GM23338 (cell line): ENCODE data around the gene SASH1. TPM values are rescaled to one million over a fixed set of nuclear protein-coding genes. Genes with fewer than 3 reads are reported as not detected.

Experiments
- ATAC-seq: fragments of 200-7000 bp; cut with Tn5 transposase; 3 replicates; pipeline ENCODE4 v1.9.1; 2020
- DNase-seq: peaks from one replicate; pipeline ENCODE4 v3.0.0-alpha.2; 2015; ENCODE audit warnings: low spot score
- H2AFZ ChIP-seq: fragments of 200-600 bp; sonication (generic); 2 replicates; pipeline ENCODE4 v1.8.0; 2016; ENCODE audit warnings: antibody characterized with exemption, mild to moderate bottlenecking, moderate library complexity
- H3F3A ChIP-seq: fragments of 200-600 bp; sonication (generic); replicated peaks from 2 replicates; pipeline ENCODE4 v1.8.0; 2017; ENCODE audit warnings: antibody characterized with exemption, mixed run types, low read depth
- H3K27ac ChIP-seq: fragments of 200-600 bp; sonication (generic); 2 replicates; pipeline ENCODE4 v1.6.1; 2016; ENCODE audit warnings: low read depth
- H3K27me3 ChIP-seq: fragments of 200-600 bp; sonication (generic); 2 replicates; pipeline ENCODE4 v1.8.0; 2016; ENCODE audit warnings: mild to moderate bottlenecking, mixed run types, moderate library complexity; ENCODE audit not compliant: insufficient read depth
- H3K36me3 ChIP-seq: fragments of 200-600 bp; sonication (generic); 2 replicates; pipeline ENCODE4 v1.8.0; 2016; ENCODE audit warnings: mild to moderate bottlenecking; ENCODE audit not compliant: insufficient read depth
- H3K4me1 ChIP-seq: fragments of 200-600 bp; sonication (generic); 2 replicates; pipeline ENCODE4 v1.8.0; 2016; ENCODE audit warnings: mild to moderate bottlenecking, moderate library complexity; ENCODE audit not compliant: insufficient read depth
- H3K4me2 ChIP-seq: fragments of 200-600 bp; sonication (generic); 2 replicates; pipeline ENCODE4 v1.7.1; 2017; ENCODE audit warnings: mixed run types
- H3K4me3 ChIP-seq: fragments of 200-600 bp; sonication (generic); 2 replicates; pipeline ENCODE4 v1.6.1; 2016; ENCODE audit warnings: mixed run types
- H3K79me2 ChIP-seq: fragments of 200-600 bp; sonication (generic); replicated peaks from 2 replicates; pipeline ENCODE4 v1.8.0; 2017; ENCODE audit warnings: mild to moderate bottlenecking; ENCODE audit not compliant: insufficient read depth
- H3K9me2 ChIP-seq: fragments of 200-600 bp; sonication (generic); 2 replicates; pipeline ENCODE4 v1.8.0; 2017; ENCODE audit not compliant: insufficient read depth
- H4K20me1 ChIP-seq: fragments of 200-600 bp; sonication (generic); replicated peaks from 2 replicates; pipeline ENCODE4 v1.8.0; 2017; ENCODE audit warnings: mild to moderate bottlenecking; ENCODE audit not compliant: insufficient read depth
- H3K27ac Mint-ChIP-seq: 2 replicates; pipeline ENCODE4 v1.8.0; 2020; ENCODE audit warnings: inconsistent platforms, mild to moderate bottlenecking, moderate library complexity, mixed read lengths
- H3K27me3 Mint-ChIP-seq: 3 replicates; pipeline ENCODE4 v1.8.0; 2022; ENCODE audit warnings: low read depth, mild to moderate bottlenecking, moderate library complexity, mixed read lengths, inconsistent platforms; ENCODE audit not compliant: insufficient read depth, poor library complexity
- H3K36me3 Mint-ChIP-seq: 3 replicates; pipeline ENCODE4 v1.8.0; 2021; ENCODE audit warnings: low read depth, mild to moderate bottlenecking, inconsistent platforms, moderate library complexity, mixed read lengths
- H3K4me1 Mint-ChIP-seq: 3 replicates; pipeline ENCODE4 v1.8.0; 2020; ENCODE audit warnings: mild to moderate bottlenecking, inconsistent platforms, mixed read lengths
- H3K4me3 Mint-ChIP-seq: 3 replicates; pipeline ENCODE4 v1.8.0; 2021; ENCODE audit warnings: moderate library complexity, mild to moderate bottlenecking, inconsistent platforms, mixed read lengths
- H3K9me3 Mint-ChIP-seq: 3 replicates; pipeline ENCODE4 v1.8.0; 2020; ENCODE audit warnings: moderate library complexity, mild to moderate bottlenecking, inconsistent platforms, mixed read lengths
- CREB1 ChIP-seq: fragments of 250-450 bp; sonication (Bioruptor Pico); IDR thresholded peaks from 2 replicates; pipeline ENCODE4 v1.5.0; 2020; ENCODE audit warnings: low read depth, mild to moderate bottlenecking, moderate library complexity
- EZH2 ChIP-seq: fragments of 200-600 bp; sonication (generic); IDR thresholded peaks from one replicate; pipeline ENCODE4 v1.8.0; 2017; ENCODE audit warnings: antibody characterized with exemption, mild to moderate bottlenecking, low read depth; ENCODE audit not compliant: unreplicated experiment
- EZH2phosphoT487 ChIP-seq: fragments of 200-600 bp; sonication (generic); IDR thresholded peaks from one replicate; pipeline ENCODE4 v1.8.1; 2018; ENCODE audit warnings: antibody characterized with exemption; ENCODE audit not compliant: unreplicated experiment
- JUNB ChIP-seq: IDR thresholded peaks from one replicate; pipeline ENCODE4 v1.6.1; 2016; ENCODE audit warnings: antibody characterized with exemption; ENCODE audit not compliant: unreplicated experiment
- NANOG ChIP-seq: IDR thresholded peaks from 2 replicates; pipeline ENCODE4 v1.6.1; 2016; ENCODE audit warnings: antibody characterized with exemption, borderline replicate concordance
- POLR2AphosphoS5 ChIP-seq: IDR thresholded peaks from 2 replicates; pipeline ENCODE4 v1.6.1; 2016; ENCODE audit warnings: antibody characterized with exemption, low read depth
- STAT1 ChIP-seq: IDR thresholded peaks from one replicate; pipeline ENCODE4 v1.6.1; 2016; ENCODE audit warnings: antibody characterized with exemption; ENCODE audit not compliant: unreplicated experiment
- ZNF114 ChIP-seq: fragments of 250-450 bp; sonication (Bioruptor Pico); IDR thresholded peaks from 2 replicates; pipeline ENCODE4 v1.5.0; 2020; ENCODE audit warnings: mild to moderate bottlenecking, moderate library complexity
- ZNF331 ChIP-seq: fragments of 250-450 bp; sonication (Bioruptor Pico); IDR thresholded peaks from 2 replicates; pipeline ENCODE4 v1.5.0; 2020; ENCODE audit warnings: low read depth, mild to moderate bottlenecking, moderate library complexity
- polyA plus RNA-seq: library from polyadenylated mRNA; unstranded; fragments of >200 nt; fragmentation: Nextera tagmentation; extraction: Ambion mirVana; gene quantifications from 2 replicates; pipeline ENCODE4 v1.2.1, GENCODE V29; 2016
- total RNA-seq: library from RNA; depleted of rRNA; stranded (reverse); fragments of >200 nt; shearing (Covaris generic); gene quantifications from 2 replicates; pipeline ENCODE4 v1.2.3, GENCODE V29; 2014
- TF ChIP-seq, protein P1 (sequence below): IDR thresholded peaks from 2 replicates; pipeline ENCODE4 v1.6.1; 2016; ENCODE audit warnings: antibody characterized with exemption
- TF ChIP-seq, protein P2 (sequence below), 2 experiments: fragments of 200-600 bp in 1 of 2; sonication (generic) in 1 of 2; conservative IDR thresholded peaks; 2 replicates each; pipeline versions ENCODE4 v1.5.1 to v1.6.1; 2016 to 2017; ENCODE audit warnings: antibody characterized with exemption in 2 of 2, low read depth in 2 of 2, mild to moderate bottlenecking in 2 of 2, moderate library complexity in 1 of 2
- TF ChIP-seq, protein P3 (sequence below): IDR thresholded peaks from one replicate; pipeline ENCODE4 v1.6.1; 2018; ENCODE audit warnings: antibody characterized with exemption; ENCODE audit not compliant: unreplicated experiment

The SASH1 gene
- total and polyA plus RNA-seq, 2 experiments from 2014 or later: 8.2 to 30.2 TPM

DNA sequence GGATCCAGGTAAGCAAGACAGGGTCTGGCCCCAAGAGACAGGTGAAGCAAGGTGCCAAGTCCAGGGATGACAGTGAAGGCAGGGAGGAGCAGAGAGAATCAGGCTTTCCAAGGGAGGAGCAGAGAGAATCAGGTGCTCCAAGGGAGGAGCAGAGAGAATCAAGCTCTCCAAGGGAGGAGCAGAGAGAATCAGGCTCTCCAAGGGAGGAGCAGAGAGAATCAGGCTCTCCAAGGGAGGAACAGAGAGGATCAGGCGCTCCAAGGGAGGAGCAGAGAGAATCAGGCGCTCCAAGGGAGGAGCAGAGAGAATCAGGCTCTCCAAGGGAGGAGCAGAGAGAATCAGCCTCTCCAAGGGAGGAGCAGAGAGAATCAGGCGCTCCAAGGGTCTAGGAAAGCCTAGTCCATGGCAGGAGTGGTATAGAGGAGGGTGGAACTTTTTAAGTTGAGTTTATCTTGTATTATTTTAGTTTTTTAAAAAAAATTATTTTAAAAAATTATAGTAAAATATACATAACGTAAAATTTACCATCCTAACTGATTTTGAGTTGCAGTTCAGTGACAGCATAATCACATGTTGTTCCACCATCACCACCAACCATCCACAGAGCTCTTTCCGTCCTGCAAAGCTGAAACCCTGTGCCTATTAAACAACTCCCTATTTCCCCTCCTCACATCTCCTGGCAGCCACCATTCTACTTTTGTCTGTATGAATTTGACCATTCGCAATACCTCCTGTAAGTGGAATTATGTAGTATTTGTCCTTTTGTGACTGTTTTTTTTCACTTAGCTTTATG, 64.1 kb downstream of the SASH1 start:
- no peak overlapping the region for H2AFZ ChIP-seq
- H3K27me3 ChIP-seq: no peaks in the 10 kb centered on the region
- DNase-seq (no peak), ATAC-seq (no peak)
- Mint-ChIP-seq H3K4me3 (no peak overlapping the region), H3K27ac (no peak overlapping the region; the same call in 1 of the 2 replicates), H3K4me1 (peaks cover 24% of the 10 kb centered on the region), H3K36me3 (peaks cover 3% of the 10 kb centered on the region; the same call in 1 of the 3 replicates), H3K27me3 (no peaks in the 10 kb centered on the region), H3K9me3 (no peaks in the 10 kb centered on the region)
- TF ChIP-seq, protein P1, sequence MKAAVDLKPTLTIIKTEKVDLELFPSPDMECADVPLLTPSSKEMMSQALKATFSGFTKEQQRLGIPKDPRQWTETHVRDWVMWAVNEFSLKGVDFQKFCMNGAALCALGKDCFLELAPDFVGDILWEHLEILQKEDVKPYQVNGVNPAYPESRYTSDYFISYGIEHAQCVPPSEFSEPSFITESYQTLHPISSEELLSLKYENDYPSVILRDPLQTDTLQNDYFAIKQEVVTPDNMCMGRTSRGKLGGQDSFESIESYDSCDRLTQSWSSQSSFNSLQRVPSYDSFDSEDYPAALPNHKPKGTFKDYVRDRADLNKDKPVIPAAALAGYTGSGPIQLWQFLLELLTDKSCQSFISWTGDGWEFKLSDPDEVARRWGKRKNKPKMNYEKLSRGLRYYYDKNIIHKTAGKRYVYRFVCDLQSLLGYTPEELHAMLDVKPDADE: no peak
- no peak for TF ChIP-seq CREB1 (CRISPR knock-in tag)
- no peaks in the 10 kb centered on the region for H3K36me3 ChIP-seq
- no peak overlapping the region for H3K27ac ChIP-seq
- H3K9me2 ChIP-seq: no peaks in the 10 kb centered on the region
- H4K20me1 ChIP-seq: no peaks in the 10 kb centered on the region
- peaks cover 6% of the 10 kb centered on the region; the same call in 1 of the 2 replicates for H3K79me2 ChIP-seq
- no peak overlapping the region for H3K4me3 ChIP-seq
- H3K4me2 ChIP-seq: no peak overlapping the region
- H3K4me1 ChIP-seq: peaks cover 14% of the 10 kb centered on the region
- no peaks in the 10 kb centered on the region for H3F3A ChIP-seq

DNA sequence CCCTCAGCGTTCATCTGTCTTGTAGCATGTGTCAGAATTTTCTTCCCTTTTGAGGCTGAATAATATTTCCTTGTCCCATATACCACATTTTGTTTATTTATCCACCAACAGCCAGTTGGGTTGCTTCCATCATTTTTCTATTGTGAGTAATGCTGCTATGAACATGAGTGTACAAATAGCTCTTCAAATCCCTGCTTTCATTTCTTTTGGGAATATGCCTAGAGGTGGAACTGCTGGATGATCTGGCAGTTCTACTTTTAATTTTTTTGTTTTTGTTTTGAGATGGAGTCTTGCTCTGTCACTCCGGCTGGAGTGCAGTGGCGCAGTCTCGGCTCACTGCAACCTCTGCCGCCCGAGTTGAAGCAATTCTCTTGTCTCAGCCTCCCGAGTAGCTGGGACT, 64.7 kb downstream of the SASH1 start:
- Histone ChIP-seq H2AFZ (no peak overlapping the region), H3K79me2 (peaks cover 8% of the 10 kb centered on the region; the same call in 1 of the 2 replicates), H3K27ac (no peak overlapping the region), H3K4me2 (no peak overlapping the region), H4K20me1 (no peaks in the 10 kb centered on the region), H3K4me1 (peaks cover 17% of the 10 kb centered on the region), H3K36me3 (no peaks in the 10 kb centered on the region), H3K4me3 (no peak overlapping the region), H3K27me3 (no peaks in the 10 kb centered on the region), H3F3A (no peaks in the 10 kb centered on the region), H3K9me2 (no peaks in the 10 kb centered on the region)
- DNase-seq: no peak
- no peak for ATAC-seq
- Mint-ChIP-seq H3K4me1 (peaks cover 23% of the 10 kb centered on the region), H3K4me3 (no peak overlapping the region), H3K27ac (no peak overlapping the region; the same call in 1 of the 2 replicates), H3K27me3 (no peaks in the 10 kb centered on the region), H3K9me3 (no peaks in the 10 kb centered on the region), H3K36me3 (no peaks in the 10 kb centered on the region; the same call in 2 of the 3 replicates)
- TF ChIP-seq JUNB: no peak
- TF ChIP-seq POLR2AphosphoS5: no peak
- TF ChIP-seq ZNF331: no peak
- TF ChIP-seq NANOG: no peak
- TF ChIP-seq, protein P1: no peak
- no peak for TF ChIP-seq EZH2phosphoT487
- TF ChIP-seq, protein P2, sequence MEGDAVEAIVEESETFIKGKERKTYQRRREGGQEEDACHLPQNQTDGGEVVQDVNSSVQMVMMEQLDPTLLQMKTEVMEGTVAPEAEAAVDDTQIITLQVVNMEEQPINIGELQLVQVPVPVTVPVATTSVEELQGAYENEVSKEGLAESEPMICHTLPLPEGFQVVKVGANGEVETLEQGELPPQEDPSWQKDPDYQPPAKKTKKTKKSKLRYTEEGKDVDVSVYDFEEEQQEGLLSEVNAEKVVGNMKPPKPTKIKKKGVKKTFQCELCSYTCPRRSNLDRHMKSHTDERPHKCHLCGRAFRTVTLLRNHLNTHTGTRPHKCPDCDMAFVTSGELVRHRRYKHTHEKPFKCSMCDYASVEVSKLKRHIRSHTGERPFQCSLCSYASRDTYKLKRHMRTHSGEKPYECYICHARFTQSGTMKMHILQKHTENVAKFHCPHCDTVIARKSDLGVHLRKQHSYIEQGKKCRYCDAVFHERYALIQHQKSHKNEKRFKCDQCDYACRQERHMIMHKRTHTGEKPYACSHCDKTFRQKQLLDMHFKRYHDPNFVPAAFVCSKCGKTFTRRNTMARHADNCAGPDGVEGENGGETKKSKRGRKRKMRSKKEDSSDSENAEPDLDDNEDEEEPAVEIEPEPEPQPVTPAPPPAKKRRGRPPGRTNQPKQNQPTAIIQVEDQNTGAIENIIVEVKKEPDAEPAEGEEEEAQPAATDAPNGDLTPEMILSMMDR (conservative IDR thresholded peaks at IDR 0.05; ENCODE audit: low read depth in 2 of 2): no peak
- TF ChIP-seq STAT1: no peak
- TF ChIP-seq, protein P3, sequence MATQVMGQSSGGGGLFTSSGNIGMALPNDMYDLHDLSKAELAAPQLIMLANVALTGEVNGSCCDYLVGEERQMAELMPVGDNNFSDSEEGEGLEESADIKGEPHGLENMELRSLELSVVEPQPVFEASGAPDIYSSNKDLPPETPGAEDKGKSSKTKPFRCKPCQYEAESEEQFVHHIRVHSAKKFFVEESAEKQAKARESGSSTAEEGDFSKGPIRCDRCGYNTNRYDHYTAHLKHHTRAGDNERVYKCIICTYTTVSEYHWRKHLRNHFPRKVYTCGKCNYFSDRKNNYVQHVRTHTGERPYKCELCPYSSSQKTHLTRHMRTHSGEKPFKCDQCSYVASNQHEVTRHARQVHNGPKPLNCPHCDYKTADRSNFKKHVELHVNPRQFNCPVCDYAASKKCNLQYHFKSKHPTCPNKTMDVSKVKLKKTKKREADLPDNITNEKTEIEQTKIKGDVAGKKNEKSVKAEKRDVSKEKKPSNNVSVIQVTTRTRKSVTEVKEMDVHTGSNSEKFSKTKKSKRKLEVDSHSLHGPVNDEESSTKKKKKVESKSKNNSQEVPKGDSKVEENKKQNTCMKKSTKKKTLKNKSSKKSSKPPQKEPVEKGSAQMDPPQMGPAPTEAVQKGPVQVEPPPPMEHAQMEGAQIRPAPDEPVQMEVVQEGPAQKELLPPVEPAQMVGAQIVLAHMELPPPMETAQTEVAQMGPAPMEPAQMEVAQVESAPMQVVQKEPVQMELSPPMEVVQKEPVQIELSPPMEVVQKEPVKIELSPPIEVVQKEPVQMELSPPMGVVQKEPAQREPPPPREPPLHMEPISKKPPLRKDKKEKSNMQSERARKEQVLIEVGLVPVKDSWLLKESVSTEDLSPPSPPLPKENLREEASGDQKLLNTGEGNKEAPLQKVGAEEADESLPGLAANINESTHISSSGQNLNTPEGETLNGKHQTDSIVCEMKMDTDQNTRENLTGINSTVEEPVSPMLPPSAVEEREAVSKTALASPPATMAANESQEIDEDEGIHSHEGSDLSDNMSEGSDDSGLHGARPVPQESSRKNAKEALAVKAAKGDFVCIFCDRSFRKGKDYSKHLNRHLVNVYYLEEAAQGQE: no peak
- no peak for TF ChIP-seq EZH2
- TF ChIP-seq CREB1 (CRISPR knock-in tag): no peak
- TF ChIP-seq ZNF114 (CRISPR knock-in tag): no peak
